Activated CD4-positive, alpha-beta T cell treated with anti-CD3 and anti-CD28 coated beads, Interleukin-10, Interleukin-2, amounts not matched to agents 100 ng/mL and 50 ng/mL, durations not matched to agents 16 hours and 8 hours (primary cell): ENCODE measurements around the gene MYH7.
"Not testable (repeated sequence)": the region's sequence is repeated elsewhere in the genome, so short reads cannot be mapped to it uniquely, and the experiment has no call there.

Experiments
- DNase-seq: peaks from one replicate; pipeline ENCODE4 v3.0.0-alpha.2; 2020

MYH7 gene

GRCh38 chr14:23435543-23436326, at the start of gene MYH7:
MYH7 (minus strand) TSS chr14:23435660; CDS start chr14:23433732, 1,928 bp downstream.
- DNase-seq = no peak

- DNase-seq = peak; percentile 21
These were observed 47.9 kb upstream of the MYH7 start for GRCh38 chr14:23483236-23483854.

GRCh38 chr14:23482823-23483148, 47.3 kb upstream of the MYH7 start:
- no peak for DNase-seq

- DNase-seq = no peak
These were observed 46.7 kb upstream of the MYH7 start for GRCh38 chr14:23481979-23482822.

- DNase-seq = no peak
These were observed 46.0 kb upstream of the MYH7 start for GRCh38 chr14:23481362-23481970.

DNA sequence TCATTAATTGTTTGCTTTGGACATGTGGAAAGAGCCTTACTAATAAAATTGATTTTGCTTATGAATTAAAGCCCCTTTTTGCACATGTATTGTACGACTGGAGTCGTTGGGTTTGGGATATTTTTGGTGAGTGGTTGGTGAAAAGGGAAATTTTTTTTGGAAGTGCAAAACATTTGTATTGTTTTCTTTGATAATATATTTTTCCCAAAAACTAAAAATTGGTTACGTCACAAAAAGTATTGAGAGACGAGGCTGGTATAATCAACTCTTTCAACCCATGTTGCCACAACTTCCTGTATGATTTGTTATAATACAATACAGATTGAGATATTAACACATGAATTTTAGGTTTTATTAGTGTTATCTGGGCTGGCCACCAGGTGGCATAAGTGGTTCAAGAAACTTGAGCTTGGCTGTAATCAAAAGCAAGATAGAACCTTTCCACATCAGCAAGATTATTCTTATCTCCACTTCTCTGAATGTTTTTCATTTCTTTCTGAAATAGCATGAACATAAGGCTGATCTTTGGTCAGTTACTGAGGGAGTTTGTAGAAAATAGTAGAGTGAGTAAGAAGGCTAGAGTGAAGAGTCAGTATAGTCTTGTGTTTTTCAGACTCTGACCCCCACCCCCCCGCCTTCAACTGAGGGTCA, 42.8 kb upstream of the MYH7 start:
- DNase-seq = peak; percentile 66

DNA sequence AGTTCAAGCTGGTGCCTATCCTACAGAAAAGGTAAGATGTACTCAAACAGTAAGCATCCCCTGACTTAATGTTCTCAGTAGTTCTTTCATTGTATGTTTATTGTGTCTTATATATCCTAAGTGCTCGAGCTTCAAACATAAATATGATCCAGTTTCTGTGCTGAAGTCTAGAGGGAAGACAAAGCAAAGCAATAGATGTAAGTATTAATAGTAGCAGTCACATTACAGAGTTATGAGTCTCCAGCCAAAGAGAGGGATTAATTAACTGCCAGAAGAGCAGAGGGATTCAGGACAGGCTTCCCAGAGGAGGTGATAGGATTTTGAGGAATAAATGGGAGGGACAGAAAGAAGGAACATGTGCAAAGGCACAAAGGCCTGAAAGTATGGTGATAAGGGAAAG, 35.5 kb upstream of the MYH7 start:
- DNase-seq = no peak

- DNase-seq = no peak
These were observed 34.5 kb upstream of the MYH7 start for GRCh38 chr14:23469906-23470403.

DNA sequence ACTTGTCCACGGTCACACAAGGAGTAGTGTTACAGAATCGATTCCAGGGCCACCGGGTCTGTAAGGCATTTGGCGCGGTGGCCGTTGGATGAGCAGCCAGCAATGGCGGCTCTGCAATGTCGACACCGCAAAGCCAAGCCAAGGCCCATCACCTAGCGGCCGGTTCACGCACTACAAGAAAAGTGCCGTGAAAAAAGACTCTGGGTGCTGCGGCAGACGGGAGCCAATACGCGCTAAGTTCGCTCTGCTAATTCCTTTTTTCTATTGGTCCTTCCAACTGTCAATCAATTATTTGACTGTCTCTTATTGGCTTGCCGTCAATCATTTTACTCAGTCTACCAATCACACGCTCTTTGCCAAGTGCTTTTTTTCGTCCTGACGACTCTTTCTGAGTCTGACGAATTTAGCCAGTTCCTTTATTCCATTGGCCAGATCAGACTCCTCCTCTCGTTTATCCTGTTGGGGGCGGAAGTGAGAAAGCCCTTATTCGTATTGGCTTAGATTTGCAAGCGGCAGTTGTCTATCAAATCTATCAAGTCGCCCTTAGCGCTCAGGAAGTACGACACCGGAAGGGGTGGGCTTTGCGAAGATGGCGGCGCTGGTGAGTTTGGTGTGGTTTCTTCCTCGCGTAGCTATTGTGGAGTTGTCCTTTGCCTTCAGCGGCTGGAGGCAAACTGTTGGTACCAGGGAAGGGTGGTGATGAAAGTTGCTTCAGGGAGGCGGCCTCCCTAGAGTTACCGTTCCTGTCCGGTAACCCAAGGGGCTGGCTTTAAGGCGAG, 33.9 kb upstream of the MYH7 start, which contains the start of gene NGDN:
TSS of gene NGDN (plus strand) at position 577 of the 779 bp plus-strand sequence. CDS start at position 590, 13 bp downstream.
- DNase-seq = peak; percentile 98

DNA sequence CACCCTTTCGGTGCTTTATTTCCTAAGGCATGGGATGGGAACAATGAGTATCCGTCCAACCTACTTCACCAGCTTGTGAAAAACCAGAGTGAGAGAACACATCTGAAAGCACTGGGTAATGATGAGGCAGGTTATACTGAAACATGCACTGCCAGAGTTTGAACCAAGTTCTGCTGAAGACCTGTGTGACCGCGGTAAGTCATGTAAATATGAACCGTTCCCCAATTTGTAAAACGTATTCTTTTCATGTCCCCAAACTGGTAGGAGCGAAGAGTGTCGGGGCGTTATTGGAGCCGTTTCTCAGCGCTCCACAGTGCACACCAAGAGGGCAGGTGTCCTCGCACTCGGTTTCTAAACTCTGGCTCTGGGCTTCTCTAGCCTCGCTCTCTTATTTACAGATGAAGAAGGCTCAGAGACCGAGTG, 33.3 kb upstream of the MYH7 start:
- DNase-seq = no peak

DNA sequence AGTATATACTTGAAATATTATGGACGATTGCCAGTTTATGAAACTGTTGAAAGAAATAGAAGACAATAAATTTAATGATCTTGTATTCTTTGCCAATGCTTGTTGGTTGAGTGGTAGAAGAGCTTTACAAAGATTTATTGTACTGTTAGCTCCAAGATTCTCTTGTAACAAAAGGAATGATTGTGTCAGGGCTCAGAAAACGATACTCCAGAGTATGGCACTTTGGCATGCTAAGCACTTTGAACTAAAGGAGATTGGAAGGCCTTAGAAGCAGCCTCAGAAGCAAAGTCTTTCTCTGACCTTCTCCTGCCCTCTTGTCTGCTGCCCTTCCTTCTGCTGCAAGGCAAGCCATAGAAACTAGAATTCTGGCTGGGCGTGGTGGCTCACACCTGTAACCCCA, 29.8 kb upstream of the MYH7 start:
- no peak for DNase-seq

DNA sequence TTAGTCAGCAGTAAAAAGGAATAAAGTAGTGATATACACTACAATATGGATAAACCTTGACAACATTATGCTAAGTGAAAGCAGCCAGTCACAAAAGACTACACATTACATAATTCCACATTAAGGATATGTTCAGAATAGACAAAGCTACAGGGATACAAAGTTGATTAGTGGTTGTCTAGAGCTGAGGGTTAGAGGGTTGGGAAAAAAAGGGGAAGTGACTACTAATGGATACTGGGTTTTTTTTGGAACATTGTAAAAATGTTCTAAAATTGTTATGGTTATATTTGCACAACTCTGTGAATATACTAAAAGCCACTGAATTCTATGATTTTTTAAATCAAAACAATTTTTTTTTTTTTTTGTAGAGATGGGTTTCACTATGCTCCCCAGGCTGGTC, 29.2 kb upstream of the MYH7 start:
- no peak for DNase-seq

- DNase-seq = no peak
These were observed 25.5 kb upstream of the MYH7 start for GRCh38 chr14:23460960-23461359.

DNA sequence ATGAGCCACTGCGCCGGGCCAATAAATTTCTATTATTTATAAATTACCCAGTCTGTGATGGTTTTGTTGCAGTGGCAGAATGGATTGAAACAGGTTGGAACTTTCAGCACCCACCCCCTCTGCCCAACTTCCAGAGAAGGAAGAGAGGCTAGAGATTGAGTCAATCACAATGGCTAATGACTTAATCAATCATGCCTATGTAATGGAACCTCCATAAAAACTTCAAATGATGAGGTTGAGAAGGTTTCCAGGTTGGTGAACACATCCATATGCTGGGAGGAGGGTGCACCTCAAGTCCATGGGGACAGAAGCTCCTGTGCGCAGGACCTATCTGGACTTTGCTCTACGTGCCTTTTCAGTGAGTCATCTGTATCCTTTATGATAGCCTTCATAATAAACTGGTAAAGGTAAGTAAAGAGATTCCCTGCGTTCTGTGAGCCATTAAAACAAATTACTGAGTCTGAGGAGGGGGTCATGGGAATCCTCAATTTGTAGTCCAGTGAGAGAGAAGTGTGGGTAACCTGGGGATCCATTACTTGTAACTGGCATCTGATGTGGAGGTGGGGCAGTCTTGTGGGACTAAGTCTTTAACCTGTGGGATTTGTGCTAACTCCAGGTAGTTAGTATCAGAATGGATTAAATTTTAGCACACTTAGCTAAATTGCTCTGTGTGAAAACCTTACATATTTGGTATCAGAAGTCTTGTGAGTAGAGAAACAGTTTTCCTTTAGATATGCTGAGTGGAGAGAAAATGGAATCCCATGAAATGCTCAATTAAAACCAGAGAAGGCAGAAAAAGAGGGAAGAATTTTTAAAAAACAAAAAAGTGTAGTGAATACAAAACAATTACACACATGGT, 22.4 kb upstream of the MYH7 start:
- DNase-seq = no peak

- DNase-seq = not testable (repeated sequence)
These were observed 21.6 kb upstream of the MYH7 start for GRCh38 chr14:23456883-23457586.

DNA sequence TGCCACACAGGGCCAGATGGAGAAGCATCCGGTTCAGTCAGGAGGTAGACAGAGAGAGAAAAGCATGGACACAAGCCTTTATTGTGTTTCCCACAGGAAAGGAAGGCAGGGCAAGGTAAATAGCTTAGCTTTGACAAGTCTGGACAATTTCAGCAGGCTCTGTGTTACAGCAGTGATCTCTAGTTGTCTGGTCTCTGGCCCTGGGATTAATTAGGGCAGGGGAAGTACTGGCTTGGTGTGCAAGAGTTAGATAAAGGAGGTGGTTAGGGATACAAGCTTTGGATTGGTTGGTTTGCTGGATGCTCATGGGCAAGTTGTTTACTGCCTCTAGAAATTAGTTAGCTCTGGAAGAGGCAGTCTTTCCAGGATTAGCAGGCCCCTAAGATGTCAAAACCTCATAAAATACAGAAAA, 19.0 kb upstream of the MYH7 start:
- no peak for DNase-seq

- DNase-seq = no peak
These were observed 16.8 kb upstream of the MYH7 start for GRCh38 chr14:23452237-23452636.

DNA sequence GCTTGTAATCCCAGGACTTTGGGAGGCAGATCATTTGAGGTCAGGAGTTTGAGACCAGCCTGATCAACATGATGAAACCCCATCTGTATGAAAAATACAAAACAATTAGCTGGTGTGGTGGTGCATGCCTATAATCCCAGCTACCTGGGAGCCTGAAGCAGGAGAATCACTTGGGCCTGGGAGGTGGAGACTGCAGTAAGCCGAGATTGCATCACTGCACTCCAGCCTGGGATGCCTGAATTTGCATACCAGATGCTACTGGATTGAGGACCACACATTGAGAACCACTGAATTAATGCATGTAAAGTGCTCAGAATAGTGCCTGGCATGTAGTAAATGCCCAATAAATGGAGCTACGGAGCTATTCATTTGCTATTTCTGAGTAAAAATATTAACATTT, 14.9 kb upstream of the MYH7 start:
- DNase-seq = no peak

- no peak for DNase-seq
These were observed 13.9 kb upstream of the MYH7 start for GRCh38 chr14:23449314-23449713.
